Activated CD4-positive, alpha-beta T cell treated with anti-CD3 and anti-CD28 coated beads, Interleukin-2, amount 50 U/mL, for 24 hours (primary cell): ENCODE measurements around the gene SNTB2.

Experiments
- DNase-seq, 2 donors: peaks; one replicate each; pipeline ENCODE4 v3.0.0-alpha.2; 2020; ENCODE audit warnings: low read depth in 1 of 2, low spot score in 1 of 2

Gene SNTB2

DNA sequence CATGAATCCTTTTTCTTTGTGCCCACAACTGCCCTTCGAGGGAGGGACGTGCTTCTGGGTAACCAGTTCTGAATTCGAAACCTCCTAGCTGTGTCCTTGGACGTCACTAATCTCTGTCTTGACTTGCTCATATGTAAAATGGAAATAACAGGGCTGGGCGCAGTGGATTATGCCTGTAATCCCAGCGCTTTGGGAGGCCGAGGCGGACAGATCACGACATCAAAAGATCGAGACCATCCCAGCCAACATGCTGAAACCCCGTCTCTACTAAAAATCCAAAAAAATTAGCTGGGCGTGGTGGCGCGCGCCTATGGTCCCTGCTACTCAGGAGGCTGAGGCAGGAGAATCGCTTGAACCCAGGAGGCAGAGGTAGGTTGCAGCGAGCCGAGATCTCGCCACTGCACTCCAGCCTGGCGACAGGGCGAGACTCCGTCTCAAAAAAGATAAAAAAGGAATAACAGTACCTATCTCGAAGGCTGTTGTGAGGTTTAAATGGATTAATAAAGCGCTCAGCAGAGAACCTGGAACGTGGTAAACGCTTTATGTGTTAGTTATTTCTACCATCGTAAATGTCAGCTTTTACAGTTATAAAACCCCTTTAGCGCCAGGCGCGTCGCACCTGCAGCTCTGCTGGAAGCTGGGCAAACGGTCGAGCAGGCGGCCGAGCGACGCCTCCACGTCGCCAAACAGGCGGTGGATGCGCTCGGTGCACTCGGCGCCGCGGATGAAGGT, 151.8 kb downstream of the SNTB2 start:
- no peak for DNase-seq

DNA sequence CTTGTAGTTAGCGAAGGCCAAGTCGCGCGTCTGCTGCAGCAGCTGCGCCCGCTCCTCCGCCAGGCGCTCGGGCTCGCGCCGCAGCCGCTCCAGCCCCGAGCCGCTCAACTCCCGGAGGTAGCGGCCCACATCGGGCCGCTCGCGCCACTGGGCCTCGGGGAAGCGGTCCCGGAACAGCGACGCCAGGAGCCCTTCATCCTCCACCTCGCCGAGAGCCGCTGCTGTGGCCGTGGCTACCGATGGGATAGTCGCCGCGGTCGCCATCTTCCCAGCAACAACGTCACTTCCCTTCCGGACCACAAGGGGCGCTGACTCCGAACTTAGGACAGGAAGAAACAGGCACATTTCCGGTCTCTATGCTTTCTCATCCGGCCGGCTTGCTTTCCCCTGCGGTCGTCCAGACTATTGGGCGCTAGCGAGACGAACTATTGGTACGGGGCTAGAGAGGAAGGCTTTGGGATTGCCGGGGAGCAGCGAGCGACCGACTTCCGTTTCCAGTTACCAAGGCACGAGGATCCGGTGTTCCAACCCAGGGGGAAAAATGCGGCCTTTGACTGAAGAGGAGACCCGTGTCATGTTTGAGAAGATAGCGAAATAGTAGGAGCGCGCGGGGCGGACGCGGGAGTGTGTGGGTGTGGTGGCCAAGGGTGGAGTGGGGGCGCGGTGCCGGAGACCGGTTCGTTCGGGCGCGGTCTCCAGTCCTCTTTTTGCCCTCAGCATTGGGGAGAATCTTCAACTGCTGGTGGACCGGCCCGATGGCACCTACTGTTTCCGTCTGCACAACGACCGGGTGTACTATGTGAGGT, 152.5 kb downstream of the SNTB2 start, which contains the start of the genes COG8 and NIP7:
COG8 (minus strand) TSS at position 276 of the 806 bp plus-strand sequence; CDS start at position 264, 12 bp downstream.
NIP7 (plus strand) TSS at position 484 of the 806 bp plus-strand sequence; CDS start at position 542, 58 bp downstream.
- peak; percentile 81 to 92 for DNase-seq

DNA sequence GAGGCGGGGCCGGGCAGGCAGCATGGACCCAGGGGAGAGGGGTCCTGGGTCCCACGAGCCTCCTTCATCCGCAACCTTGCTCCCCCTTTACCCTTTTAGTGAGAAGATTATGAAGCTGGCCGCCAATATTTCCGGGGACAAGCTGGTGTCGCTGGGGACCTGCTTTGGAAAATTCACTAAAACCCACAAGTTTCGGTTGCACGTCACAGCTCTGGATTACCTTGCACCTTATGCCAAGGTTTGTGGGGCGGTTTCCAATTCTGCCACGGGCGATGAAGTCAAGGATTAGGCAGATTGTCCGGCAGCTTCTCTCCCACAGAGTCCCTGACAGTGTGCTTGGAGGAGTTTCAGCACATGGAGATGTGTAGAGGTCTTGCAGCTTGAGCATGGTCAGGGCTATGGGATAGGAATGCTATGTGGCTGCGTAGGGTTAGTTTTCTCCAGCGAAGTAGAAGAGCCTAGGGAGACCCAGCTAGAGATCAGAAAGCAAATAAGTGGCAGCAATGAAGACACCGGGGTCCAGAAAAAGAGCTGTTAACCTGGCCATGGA, 153.2 kb downstream of the SNTB2 start:
- peak in 1 of 2 donors; percentile 21 for DNase-seq

DNA sequence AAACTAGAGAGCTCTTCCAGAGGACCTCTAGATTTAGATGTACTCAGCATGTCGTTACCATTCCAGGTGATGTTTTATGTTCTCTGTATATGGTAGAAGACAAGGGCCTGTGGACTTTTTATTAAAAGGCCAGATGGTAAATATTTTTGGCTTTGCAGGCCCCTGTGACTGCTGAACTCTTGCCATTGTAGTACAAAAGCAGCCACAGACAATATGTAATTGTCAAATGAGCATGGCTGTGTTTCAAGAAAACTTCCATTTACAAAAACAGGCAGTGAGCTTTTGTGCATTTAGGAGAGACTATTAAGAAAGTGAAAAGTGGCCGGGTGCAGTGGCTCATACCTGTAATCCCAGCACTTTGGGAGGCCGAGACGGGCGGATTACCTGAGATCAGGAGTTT, 157.2 kb downstream of the SNTB2 start:
- no peak for DNase-seq

DNA sequence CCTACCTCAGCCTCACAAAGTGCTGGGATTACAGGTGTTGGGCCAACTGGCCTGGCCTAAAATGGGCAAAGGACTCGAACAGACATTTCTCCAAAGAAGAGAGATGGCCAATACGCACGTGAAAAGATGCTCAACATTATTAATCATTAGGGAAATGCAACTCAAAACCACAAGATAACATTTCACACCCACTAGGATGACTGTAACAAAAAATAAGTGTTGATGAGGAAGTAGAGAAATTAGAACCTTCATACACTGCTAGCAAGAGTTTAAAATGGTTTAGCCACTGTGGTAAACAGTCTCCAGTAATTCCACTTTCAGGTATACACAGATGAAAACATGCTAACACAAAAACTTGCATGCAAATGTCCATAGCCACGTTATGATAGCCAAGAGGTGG, 159.0 kb downstream of the SNTB2 start:
- no peak for DNase-seq

DNA sequence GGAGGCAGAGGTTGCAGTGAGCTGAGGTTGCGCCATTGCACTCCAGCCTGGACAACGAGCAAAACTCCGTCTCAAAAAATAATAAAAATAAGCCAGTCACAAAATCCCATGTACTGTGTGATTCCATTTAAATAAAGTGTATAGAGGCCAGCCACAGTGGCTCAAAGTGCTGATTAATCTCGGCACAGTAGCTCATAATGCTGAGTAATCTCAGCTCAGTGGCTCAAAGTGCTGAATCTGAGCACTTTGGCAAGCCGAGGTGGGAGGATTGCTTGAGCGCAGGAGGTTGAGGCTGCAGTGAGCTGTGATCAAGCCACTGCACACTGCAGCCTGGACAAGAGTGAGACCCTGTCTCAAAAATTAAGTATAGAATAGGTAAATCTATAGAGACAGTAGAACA, 159.7 kb downstream of the SNTB2 start:
- no peak for DNase-seq

DNA sequence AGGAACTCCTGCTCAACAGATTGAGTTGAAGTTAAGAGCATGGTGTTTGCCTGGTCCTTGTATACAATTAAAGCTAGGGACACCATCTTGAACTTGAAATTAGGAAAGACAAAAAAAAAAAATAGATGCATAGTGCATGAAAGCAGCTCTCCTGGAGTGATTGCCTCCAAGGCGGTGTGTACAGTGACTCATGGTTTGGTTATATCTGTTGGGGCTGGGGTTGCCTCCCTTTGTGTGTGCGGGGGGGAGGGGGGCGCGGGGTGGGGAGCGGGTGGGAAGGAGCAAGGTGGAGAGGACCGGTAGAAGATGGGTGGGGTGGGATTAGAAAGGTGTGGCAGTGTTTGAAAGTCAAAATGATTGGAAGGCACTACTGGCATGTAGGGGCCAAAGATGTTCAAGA, 161.3 kb downstream of the SNTB2 start:
- DNase-seq, result no peak

DNA sequence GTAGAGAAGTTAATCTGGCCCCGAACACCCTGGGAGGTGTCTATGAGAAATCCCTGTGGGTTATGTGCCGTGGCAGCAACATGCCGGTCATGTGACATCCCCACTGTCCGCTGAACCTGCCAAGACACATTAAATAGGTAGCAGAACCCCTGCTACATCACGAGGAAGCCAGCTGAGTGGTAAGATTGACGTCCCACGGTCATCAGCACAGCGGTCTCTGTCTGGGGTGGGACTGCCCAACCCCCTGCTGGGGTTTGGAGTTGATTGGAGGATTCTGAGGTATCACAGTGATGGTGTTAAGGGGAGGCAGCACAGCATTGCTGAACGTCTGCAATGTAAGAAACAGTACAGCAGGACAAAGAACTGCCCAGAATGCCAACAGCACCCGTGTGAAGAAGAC, 162.6 kb downstream of the SNTB2 start:
- DNase-seq, result no peak

DNA sequence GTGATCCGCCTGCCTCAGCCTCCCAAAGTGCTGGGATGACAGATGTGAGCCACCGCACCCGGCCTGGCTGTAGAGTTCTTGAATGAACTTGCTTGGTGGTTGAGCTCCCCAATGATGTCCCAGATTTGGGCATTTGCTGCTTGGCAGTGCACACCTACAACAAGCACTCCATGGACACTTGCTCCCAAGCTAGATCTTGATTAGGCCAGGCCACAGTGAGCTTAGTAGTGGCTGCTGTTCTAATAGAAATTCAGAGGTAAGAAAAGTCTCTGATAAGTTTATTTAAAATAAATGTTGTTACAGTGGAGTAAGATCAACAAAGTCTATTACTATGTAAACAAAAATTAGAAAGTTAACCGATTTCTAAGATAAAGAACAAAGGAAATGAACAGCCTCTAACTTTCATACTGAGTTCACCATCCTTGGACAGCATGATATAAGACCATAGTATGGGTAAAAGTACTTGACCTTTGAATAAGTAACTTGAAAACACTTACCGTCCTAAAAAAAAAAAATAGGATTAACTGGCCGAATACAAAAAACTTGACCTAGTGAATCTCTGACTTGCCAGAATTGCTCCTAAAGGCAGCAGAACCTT, 163.7 kb downstream of the SNTB2 start:
- DNase-seq, result no peak

DNA sequence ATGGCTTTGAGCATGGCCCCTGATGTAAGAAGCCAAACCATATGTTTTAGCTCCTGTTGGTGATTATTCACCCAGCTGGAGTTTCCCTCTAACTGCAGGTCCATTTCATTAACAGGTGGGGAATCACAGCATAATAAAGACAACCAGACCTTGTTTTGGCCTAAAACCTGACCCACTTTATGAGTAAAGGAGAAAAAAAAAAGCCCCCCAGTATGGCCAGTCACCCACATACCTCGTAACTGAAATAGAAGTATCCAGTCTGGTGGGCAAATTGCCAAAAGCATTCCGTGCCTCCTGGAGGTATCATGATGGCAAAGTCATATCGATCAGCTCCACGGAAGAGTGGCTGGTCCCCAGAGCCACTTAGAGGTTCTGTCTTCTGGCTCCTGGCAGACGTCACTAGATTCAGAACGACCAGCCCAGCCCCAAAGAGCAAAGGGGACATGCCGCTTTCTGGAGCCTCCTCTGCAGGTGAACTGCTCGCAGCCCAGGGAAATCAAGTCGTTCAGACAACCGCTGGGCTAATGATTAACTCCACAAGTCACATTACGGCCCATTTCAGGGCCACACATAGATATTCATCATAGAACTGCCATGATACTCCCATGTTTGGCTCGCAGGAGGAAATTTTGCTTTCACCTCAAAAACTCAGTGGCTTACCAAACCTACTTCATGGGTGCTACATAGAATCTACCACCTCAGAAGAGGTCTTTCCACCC, 164.5 kb downstream of the SNTB2 start, which contains the start of gene TMED6:
TMED6 (minus strand) TSS at position 478 of the 719 bp plus-strand sequence; CDS start at position 445, 33 bp downstream.
- DNase-seq, result no peak
